NCI-H187 treated with DMSO at 0.1 percent for 48 hours (cell line): Measurements from ENCODE around the gene SEC61B.

ENCODE experiments used
- DNase-seq: peaks from one replicate; lab custom pipeline; 2025; lab: John Stamatoyannopoulos, UW

Gene SEC61B

GRCh38 chr9:99238331-99238730 lies 16.2 kb downstream of the SEC61B start:
- DNase-seq: no peak

- no peak for DNase-seq
Observed at GRCh38 chr9:99239341-99240060, 17.4 kb downstream of the SEC61B start.

- no peak for DNase-seq
Observed at GRCh38 chr9:99241106-99241505, 19.0 kb downstream of the SEC61B start.

GRCh38 chr9:99244344-99245260 lies 22.5 kb downstream of the SEC61B start:
- no peak for DNase-seq

GRCh38 chr9:99249619-99250018 lies 27.5 kb downstream of the SEC61B start:
- no peak for DNase-seq

GRCh38 chr9:99251157-99251556 lies 29.1 kb downstream of the SEC61B start:
- no peak for DNase-seq

GRCh38 chr9:99253134-99253533 lies 31.1 kb downstream of the SEC61B start:
- DNase-seq: no peak

- no peak for DNase-seq
Observed at GRCh38 chr9:99253772-99254431, 31.8 kb downstream of the SEC61B start.

- no peak for DNase-seq
Observed at GRCh38 chr9:99255651-99256050, 33.6 kb downstream of the SEC61B start.

- no peak for DNase-seq
Observed at GRCh38 chr9:99257723-99258389, 35.8 kb downstream of the SEC61B start.

- no peak for DNase-seq
Observed at GRCh38 chr9:99259231-99259918, 37.3 kb downstream of the SEC61B start.

- no peak for DNase-seq
Observed at GRCh38 chr9:99261923-99262322, 39.8 kb downstream of the SEC61B start.

- no peak for DNase-seq
Observed at GRCh38 chr9:99262949-99263418, 40.9 kb downstream of the SEC61B start.

GRCh38 chr9:99264070-99264680 lies 42.1 kb downstream of the SEC61B start:
- DNase-seq: no peak

- no peak for DNase-seq
Observed at GRCh38 chr9:99265691-99266090, 43.6 kb downstream of the SEC61B start.

GRCh38 chr9:99266255-99267023 lies 44.4 kb downstream of the SEC61B start:
- no peak for DNase-seq

GRCh38 chr9:99269416-99269815 lies 47.3 kb downstream of the SEC61B start:
- no peak for DNase-seq

GRCh38 chr9:99270491-99270890 lies 48.4 kb downstream of the SEC61B start:
- no peak for DNase-seq

GRCh38 chr9:99272836-99273235 lies 50.8 kb downstream of the SEC61B start:
- DNase-seq: no peak

GRCh38 chr9:99274016-99274415 lies 51.9 kb downstream of the SEC61B start:
- no peak for DNase-seq
